NCI-H1092 treated with DMSO at 0.1 percent for 48 hours (cell line): ENCODE data around the gene TCEAL2.
"Not testable (repeated sequence)": the region's sequence is repeated elsewhere in the genome, so short reads cannot be mapped to it uniquely, and the experiment has no call there.

Experiments used
- DNase-seq: peaks from one replicate; lab custom pipeline; 2025; lab: John Stamatoyannopoulos, UW

The TCEAL2 gene

DNA sequence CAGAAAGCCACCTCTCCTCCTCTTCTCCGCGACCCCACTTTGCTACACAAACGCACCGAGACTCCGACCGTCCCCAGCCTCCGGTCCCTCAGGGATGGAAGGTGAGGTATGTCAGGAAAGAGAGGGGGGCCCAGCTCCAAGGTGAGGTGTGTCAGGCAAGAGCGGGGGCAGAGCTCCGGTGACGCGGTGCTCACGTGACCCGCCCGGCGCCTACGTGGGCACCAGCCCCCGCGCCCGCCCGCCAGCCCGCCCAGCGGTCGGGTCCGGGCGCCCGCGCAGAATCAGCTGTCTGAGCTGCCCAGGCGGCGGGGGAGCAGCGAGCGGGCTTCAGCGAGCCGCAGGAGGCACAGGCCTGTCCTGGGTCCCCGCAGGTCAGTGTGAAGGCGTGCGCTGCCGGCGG lies at the start of gene TCEAL2:
TSS of gene TCEAL2 (plus strand) at position 244 of the 400 bp plus-strand sequence. CDS start 1,152 bp downstream, outside the sequence.
- peak; percentile 46 for DNase-seq

DNA sequence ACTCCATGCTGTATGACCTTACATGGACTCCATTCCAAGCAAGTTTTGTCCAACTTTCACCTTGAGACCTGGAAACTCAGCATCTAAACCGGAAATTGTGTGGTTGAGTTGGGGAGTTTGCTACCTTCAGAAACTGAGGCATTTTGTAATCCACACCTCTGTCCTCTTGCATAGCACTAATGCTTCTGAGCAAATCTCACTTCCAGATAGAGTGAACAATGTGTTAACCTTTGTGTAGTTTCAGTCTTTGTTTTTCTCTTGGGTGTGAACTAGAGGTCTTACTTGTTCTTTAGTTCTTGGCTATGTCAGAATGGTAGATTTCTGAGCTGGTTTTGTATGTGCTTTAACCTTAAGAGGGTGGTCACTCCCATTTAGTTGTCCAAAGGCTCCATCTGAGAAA lies 48.1 kb upstream of the TCEAL2 start:
- no peak for DNase-seq

DNA sequence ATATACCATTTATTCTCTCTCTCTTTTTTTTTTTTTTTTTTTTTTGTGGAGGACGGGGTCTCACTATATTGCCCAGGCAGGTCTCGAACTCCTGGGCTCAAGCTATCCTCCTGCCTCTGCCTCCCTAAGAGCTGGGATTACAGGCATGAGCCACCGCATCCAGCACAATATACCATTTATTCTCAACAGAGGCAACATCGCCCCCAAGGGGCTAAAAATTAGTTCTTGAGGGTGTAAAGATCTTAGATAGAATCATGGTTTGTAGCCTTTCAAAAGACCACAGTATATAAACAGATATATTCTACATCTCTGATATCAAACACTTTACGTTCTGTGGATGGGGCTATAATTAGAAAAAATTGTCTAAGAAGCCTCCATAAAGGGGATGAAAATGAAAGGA lies 39.8 kb upstream of the TCEAL2 start:
- no peak for DNase-seq

GRCh38 chrX:102113367-102113766 lies 12.1 kb upstream of the TCEAL2 start:
- no peak for DNase-seq

DNA sequence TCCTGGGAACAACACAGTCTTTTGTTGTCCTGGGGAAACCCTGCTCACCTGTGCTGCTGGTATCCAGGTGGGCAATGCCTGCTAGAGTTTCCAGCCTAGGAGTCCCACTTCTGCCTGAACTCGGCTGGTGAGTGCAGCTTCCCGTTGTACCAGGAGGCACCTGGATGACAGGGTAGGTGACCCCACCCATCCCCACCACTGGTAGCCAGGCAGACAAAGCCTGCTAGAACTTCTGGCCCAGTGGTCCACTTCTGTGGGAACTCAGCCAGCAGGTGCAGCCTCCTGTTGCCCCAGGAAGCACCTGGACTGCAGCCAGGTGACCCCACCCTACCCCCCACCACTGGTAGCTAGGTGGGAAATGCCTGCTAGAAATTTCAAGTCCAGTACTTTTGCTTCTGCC lies 9.7 kb upstream of the TCEAL2 start:
- DNase-seq, result no peak

DNA sequence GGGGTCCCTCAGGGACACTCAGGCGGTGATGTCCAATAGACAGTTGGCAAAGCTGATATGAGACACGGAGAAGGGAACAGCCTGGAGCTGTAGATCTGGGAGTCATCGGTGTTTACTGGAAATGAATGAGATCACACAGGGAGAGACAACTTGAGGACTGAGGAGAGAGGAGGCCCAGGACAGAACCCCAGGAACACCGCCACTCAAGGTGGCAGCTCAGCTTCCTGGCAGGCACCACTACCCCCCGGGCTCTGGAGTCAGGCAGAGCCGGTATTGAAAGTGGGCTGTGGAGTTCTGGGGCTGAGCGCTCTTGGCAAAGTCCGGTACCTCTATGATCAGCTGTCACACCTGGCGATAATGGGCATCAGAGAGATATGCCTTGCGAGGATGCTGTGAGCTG lies 465 bp upstream of the TCEAL2 start:
- not testable (repeated sequence) for DNase-seq

DNA sequence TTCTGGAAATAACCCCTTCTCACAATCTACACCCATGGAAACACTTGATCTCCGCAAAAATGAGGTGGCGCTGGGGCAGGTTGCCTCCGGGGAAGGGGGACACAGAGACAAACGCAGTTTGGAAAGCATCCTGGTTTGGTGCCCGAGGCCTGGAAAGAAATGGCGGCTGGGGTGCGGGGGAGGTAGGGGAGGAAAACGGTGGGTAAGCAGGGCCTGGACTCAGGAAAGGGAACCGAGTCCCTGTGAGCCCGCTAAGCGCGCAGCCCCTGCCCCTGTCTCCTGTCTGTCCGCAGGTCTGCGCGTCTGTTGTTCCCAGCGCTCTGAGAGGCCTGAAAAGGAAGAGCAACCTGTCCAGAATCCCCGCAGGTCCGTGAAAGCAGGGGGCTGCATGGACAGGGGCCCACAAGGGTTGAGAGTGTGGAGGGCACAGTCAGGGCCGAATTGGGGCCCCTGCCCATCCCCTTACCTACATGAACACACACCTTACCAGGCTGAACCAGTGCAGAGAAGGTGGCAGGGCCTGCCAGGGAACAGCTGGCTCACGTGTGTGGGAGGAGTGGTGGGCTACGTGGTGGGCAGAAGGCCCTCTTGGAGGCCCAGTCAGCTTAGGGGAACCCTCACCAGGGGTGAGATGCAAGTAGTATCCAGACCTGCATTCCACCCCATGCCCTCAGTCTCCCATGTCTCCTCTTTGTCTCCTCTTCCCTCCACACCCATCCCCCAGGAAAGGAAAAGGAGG lies 770 bp downstream of the TCEAL2 start:
- not testable (repeated sequence) for DNase-seq

- DNase-seq, result no peak
These were observed 1.4 kb downstream of the TCEAL2 start for GRCh38 chrX:102126863-102127262.

GRCh38 chrX:102129473-102129872 lies 4.0 kb downstream of the TCEAL2 start:
- DNase-seq, result peak; percentile 17

- DNase-seq, result no peak
These were observed 12.6 kb downstream of the TCEAL2 start for GRCh38 chrX:102138064-102138463.

DNA sequence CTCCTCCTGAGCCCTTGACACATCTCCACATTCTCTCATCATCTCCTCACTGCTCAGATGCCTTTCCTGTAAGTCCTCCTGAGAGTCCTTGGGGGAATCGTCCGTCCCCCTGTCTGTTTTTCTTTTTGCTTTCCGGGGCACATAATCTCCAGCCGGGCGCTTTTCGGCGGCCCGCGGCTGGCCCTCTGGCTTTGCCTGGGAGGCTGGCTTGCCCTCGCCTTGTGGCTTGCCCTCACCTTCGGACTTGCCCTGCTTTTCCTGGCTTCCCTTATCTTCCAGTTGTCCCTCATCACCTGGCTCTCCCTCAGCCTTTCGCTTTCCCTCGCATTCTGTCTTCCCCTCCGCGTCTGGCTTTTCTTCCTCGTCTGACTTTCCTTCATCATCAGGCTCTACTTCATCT lies 15.4 kb downstream of the TCEAL2 start:
- DNase-seq, result not testable (repeated sequence)

- not testable (repeated sequence) for DNase-seq
These were observed 16.2 kb downstream of the TCEAL2 start for GRCh38 chrX:102141631-102142030.

DNA sequence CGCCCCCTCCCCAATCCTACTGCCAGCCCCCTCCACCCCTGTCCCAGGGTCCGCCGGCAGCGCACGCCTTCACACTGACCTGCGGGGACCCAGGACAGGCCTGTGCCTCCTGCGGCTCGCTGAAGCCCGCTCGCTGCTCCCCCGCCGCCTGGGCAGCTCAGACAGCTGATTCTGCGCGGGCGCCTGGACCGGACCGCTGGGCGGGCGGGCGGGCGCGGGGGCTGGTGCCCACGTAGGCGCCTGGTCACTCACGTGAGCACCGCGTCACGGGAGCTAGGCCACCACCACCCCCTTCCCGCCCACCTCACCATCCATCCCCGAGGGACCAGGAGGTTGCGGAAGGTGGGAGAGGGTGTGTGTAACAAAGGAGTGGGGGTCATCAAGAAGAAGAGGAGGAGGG lies 16.8 kb downstream of the TCEAL2 start, which contains the start of gene TCEAL6:
TSS of gene TCEAL6 (minus strand) at position 208 of the 400 bp plus-strand sequence.
- DNase-seq, result not testable (repeated sequence)

DNA sequence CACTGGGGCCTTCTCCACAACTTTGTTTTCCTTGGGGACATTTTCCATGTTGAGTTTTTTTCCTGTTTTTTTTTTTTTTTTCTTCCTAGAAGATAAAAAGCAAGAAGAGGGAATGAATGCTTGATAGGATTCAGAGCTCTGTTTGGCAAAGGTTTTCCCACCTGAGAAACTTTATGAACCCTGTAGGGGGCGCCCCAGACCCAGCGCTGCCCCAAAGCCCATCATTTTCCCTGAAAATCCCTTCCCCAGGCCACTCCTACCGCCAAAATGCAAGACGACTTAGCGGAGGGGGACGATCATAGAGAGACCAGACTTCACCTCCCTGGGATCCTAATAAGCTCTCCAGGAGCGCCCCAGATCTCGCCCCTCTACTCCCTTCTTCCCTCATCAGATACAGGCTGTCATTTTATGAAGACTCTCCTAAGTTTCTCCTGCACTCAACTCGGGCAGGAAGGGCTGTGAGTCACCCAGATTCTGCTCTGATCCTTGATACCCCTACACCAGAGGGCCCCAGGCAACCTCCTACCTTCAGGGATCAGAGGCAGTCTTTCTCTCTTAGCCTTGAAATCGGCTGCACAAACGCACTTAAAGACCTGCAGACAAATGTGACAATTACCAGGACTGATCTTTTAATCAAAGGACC lies 28.9 kb downstream of the TCEAL2 start:
- DNase-seq, result peak; percentile 20

DNA sequence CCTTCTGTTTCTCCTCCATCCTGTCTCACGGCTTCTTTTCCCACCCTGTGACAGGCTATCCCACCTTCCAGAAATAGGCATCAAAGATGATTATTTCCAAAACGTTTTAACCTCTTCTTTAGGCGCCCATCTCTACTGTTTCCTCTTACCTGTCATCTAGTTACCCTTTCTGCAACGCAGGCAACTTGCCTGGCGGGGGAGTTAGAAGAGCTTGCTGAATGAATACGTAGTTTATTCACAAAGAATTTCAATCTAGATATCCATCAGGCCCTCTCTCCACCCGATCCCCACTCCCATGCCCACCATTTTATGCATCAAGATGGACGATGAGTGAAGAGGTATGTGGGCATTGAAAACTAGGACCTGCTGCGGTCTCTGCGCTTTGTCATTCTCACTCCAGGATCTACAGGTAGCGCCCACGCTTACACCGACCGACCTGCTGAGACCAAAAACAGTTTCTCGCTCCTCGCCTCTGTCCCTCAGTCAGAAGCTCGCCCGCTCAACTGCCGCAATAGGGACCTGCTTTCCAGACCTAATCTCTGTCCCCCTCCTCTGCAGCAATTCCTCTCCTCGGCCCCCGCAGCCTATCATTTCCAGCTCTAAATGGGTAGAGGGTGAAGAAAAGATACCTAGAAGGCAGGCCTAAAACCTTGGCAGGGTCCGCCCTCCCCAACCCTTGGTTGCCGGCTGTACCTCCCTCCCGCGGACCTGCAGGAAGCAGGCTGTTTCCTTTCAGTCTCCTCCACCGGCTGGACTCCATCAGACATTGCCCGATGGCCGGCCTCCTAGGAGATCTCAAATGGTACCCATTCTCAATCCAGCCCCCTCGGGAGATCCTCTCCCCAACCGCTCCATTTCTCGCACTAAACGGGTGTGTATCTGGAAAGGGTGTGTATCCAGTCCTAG lies 29.7 kb downstream of the TCEAL2 start:
- peak; percentile 45 for DNase-seq

- peak; percentile 89 for DNase-seq
These were observed 30.3 kb downstream of the TCEAL2 start, which contains the start of gene BEX5 for GRCh38 chrX:102155806-102156179. Gene BEX5 (minus strand): TSS chrX:102155977. CDS start chrX:102154265, 1,712 bp downstream.
